AG10803 (cell line): ENCODE data around the gene RND2.

Source experiments
- DNase-seq: peaks from one replicate; pipeline ENCODE4 v3.0.0; 2010; ENCODE audit warnings: low read depth
- H3K4me3 ChIP-seq: 2 replicates; pipeline ENCODE4 v1.5.1; 2011; ENCODE audit warnings: mild to moderate bottlenecking, low read length, control low read depth
- CTCF ChIP-seq: conservative IDR thresholded peaks from 2 replicates; pipeline ENCODE4 v1.5.1; 2011; ENCODE audit warnings: mild to moderate bottlenecking, low read length, control low read depth, inconsistent platforms

The RND2 gene

GRCh38 chr17:43011728-43012472, 13.1 kb upstream of the RND2 start:
- no peak for DNase-seq
- no peak overlapping the region for H3K4me3 ChIP-seq
- TF ChIP-seq CTCF, result no peak

- H3K4me3 ChIP-seq, result no peak overlapping the region
- no peak for TF ChIP-seq CTCF
- no peak for DNase-seq
Measured at GRCh38 chr17:43013296-43013695, 11.7 kb upstream of the RND2 start.

GRCh38 chr17:43014020-43014648, 10.9 kb upstream of the RND2 start:
- DNase-seq, result no peak
- no peak overlapping the region for H3K4me3 ChIP-seq
- no peak for TF ChIP-seq CTCF

GRCh38 chr17:43014649-43015542, 10.1 kb upstream of the RND2 start:
- no peak for TF ChIP-seq CTCF
- DNase-seq, result no peak
- no peak overlapping the region for H3K4me3 ChIP-seq

GRCh38 chr17:43015579-43015978, 9.5 kb upstream of the RND2 start:
- DNase-seq, result no peak
- H3K4me3 ChIP-seq, result no peak overlapping the region
- no peak for TF ChIP-seq CTCF

- DNase-seq, result no peak
- no peak overlapping the region for H3K4me3 ChIP-seq
- TF ChIP-seq CTCF, result no peak
Measured at GRCh38 chr17:43016216-43016615, 8.8 kb upstream of the RND2 start.
